HL-60 (cell line): ENCODE data around the gene ATP2B1.

Experiments used
- REST ChIP-seq: IDR thresholded peaks from 2 replicates; pipeline ENCODE4 v1.6.1; 2012; ENCODE audit warnings: low read depth; ENCODE audit not compliant: insufficient replicate concordance
- TF ChIP-seq, protein P1 (sequence below): IDR thresholded peaks from one replicate; pipeline ENCODE4 v1.5.1; 2011; ENCODE audit warnings: low read length, control low read depth, inconsistent platforms; ENCODE audit not compliant: insufficient read depth

GRCh38 chr12:89731089-89731488 is 22.5 kb upstream of the ATP2B1 start:
- TF ChIP-seq, protein P1, sequence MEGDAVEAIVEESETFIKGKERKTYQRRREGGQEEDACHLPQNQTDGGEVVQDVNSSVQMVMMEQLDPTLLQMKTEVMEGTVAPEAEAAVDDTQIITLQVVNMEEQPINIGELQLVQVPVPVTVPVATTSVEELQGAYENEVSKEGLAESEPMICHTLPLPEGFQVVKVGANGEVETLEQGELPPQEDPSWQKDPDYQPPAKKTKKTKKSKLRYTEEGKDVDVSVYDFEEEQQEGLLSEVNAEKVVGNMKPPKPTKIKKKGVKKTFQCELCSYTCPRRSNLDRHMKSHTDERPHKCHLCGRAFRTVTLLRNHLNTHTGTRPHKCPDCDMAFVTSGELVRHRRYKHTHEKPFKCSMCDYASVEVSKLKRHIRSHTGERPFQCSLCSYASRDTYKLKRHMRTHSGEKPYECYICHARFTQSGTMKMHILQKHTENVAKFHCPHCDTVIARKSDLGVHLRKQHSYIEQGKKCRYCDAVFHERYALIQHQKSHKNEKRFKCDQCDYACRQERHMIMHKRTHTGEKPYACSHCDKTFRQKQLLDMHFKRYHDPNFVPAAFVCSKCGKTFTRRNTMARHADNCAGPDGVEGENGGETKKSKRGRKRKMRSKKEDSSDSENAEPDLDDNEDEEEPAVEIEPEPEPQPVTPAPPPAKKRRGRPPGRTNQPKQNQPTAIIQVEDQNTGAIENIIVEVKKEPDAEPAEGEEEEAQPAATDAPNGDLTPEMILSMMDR: no peak
- no peak for TF ChIP-seq REST
